Subcutaneous adipose tissue (tissue), 4 donors: ENCODE measurements around the gene ETS2. TPM values are rescaled to one million over a fixed set of nuclear protein-coding genes. Genes with fewer than 3 reads are reported as not detected.

Source experiments
- total RNA-seq, 4 donors: library from RNA; depleted of rRNA; stranded (reverse); fragments of >200 nt; gene quantifications; one replicate each; pipeline ENCODE4 v1.1.0, GENCODE V29; 2016
- TF ChIP-seq, protein P1 (sequence below): fragments of 450-650 bp; IDR thresholded peaks from one replicate; pipeline ENCODE4 v1.5.1; 2016; ENCODE audit warnings: low read depth, mild to moderate bottlenecking, control low read depth, antibody characterized with exemption, moderate library complexity

Gene ETS2
- total RNA-seq, 4 donors from 2014 or later, result 53.5 to 68.7 (median 56.0) TPM

GRCh38 chr21:38804030-38804788 is 1.5 kb upstream of the ETS2 start:
- TF ChIP-seq, protein P1, sequence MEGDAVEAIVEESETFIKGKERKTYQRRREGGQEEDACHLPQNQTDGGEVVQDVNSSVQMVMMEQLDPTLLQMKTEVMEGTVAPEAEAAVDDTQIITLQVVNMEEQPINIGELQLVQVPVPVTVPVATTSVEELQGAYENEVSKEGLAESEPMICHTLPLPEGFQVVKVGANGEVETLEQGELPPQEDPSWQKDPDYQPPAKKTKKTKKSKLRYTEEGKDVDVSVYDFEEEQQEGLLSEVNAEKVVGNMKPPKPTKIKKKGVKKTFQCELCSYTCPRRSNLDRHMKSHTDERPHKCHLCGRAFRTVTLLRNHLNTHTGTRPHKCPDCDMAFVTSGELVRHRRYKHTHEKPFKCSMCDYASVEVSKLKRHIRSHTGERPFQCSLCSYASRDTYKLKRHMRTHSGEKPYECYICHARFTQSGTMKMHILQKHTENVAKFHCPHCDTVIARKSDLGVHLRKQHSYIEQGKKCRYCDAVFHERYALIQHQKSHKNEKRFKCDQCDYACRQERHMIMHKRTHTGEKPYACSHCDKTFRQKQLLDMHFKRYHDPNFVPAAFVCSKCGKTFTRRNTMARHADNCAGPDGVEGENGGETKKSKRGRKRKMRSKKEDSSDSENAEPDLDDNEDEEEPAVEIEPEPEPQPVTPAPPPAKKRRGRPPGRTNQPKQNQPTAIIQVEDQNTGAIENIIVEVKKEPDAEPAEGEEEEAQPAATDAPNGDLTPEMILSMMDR, result no peak

DNA sequence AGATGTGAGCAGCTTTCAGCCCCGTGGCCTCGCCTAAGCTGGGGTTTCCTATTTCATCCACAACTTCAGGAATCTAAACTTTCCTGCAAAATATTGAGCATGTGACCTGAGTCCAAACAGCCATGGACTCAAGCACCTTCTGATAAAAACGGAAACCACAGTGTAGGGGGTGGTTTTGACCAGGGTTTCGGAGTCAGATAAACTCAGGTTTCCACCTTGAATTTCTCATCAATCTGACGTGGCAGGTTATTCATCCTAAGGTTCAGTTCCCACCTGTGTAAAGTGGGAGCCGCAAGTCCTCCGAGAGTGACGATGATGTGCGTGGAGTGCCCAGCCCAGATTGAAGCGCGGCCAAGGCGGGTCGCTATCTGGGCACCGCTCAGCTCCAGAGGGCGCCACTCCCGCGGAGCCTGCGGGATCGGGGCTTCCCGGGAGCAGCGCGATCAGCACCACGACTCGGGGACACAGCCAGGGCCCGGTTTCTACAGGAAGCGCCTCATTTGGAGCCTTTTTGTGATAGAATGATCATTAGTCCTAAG is 871 bp upstream of the ETS2 start:
- TF ChIP-seq, protein P1, result no peak

- TF ChIP-seq, protein P1, result no peak
Measured at GRCh38 chr21:38806153-38806941, 618 bp downstream of the ETS2 start.

GRCh38 chr21:38806942-38807284 is 1.2 kb downstream of the ETS2 start:
- TF ChIP-seq, protein P1, result no peak

GRCh38 chr21:38807441-38807871 is 1.7 kb downstream of the ETS2 start:
- TF ChIP-seq, protein P1, result no peak

GRCh38 chr21:38807986-38808385 is 2.3 kb downstream of the ETS2 start:
- TF ChIP-seq, protein P1, result no peak
